ENCODE data around the gene D2HGDH. TPM values are rescaled to one million over a fixed set of nuclear protein-coding genes. Genes with fewer than 3 reads are reported as not detected.

D2HGDH gene
- total RNA-seq, 2 experiments from 2014 or later = 26.4 to 33.0 TPM

- ChIA-PET POLR2A (interaction anchor here (0.6 to 2.3 kb wide), 8 partner anchors 16 to 105 kb away, joined by 3 to 17 read pairs (median 6); partner anchors contain the start of gene D2HGDH), CTCF (interaction anchor here (0.7 to 2.3 kb wide), 7 partner anchors 10 to 548 kb away, joined by 3 to 13 read pairs (median 5); partner anchors contain the start of gene ING5)
These were observed 28.0 kb downstream of the D2HGDH start for GRCh38 chr2:241762321-241762932.

- POLR2A ChIA-PET = interaction anchor here (0.6 to 2.3 kb wide), 9 partner anchors 22 to 105 kb away, joined by 3 to 17 read pairs (median 4); partner anchors contain the start of genes D2HGDH and ING5
- CTCF ChIA-PET = interaction anchor here (0.7 to 2.3 kb wide), 8 partner anchors 10 to 116 kb away, joined by 3 to 13 read pairs (median 4); partner anchors contain the start of gene ING5
These were observed 28.5 kb downstream of the D2HGDH start for GRCh38 chr2:241762933-241763369.

GRCh38 chr2:241763551-241764274 is 29.3 kb downstream of the D2HGDH start:
- CTCF ChIA-PET = interaction anchor here (0.7 to 2.3 kb wide), 8 partner anchors 9 to 115 kb away, joined by 3 to 13 read pairs (median 4); partner anchors contain the start of gene ING5
- POLR2A ChIA-PET = interaction anchor here (0.6 to 2.3 kb wide), 10 partner anchors 23 to 104 kb away, joined by 3 to 17 read pairs (median 3); partner anchors contain the start of genes D2HGDH and ING5

- ChIA-PET CTCF (interaction anchor here (0.6 to 0.9 kb wide), 3 partner anchors 24 to 72 kb away, joined by 3 read pairs; no protein-coding TSS in a partner anchor), POLR2A (interaction anchor here (0.9 to 1.2 kb wide), 3 partner anchors 24 to 81 kb away, joined by 3 read pairs; no protein-coding TSS in a partner anchor)
These were observed 30.1 kb downstream of the D2HGDH start for GRCh38 chr2:241764275-241765241.

- POLR2A ChIA-PET = no interaction called here
- CTCF ChIA-PET = no interaction called here
These were observed 33.2 kb downstream of the D2HGDH start for GRCh38 chr2:241767464-241768250.

- ChIA-PET CTCF (no interaction called here), POLR2A (no interaction called here)
These were observed 33.9 kb downstream of the D2HGDH start for GRCh38 chr2:241768251-241768711.

- ChIA-PET CTCF (no interaction called here), POLR2A (no interaction called here)
These were observed 34.4 kb downstream of the D2HGDH start for GRCh38 chr2:241768850-241769249.

- CTCF ChIA-PET = no interaction called here
- POLR2A ChIA-PET = no interaction called here
These were observed 35.4 kb downstream of the D2HGDH start for GRCh38 chr2:241769819-241770184.

- ChIA-PET POLR2A (interaction anchor here (0.9 kb wide), 1 partner anchor 33 kb away, joined by 3 read pairs; no protein-coding TSS in a partner anchor), CTCF (interaction anchor here (0.5 kb wide), 1 partner anchor 639 kb away, joined by 3 read pairs; no protein-coding TSS in a partner anchor)
These were observed 35.9 kb downstream of the D2HGDH start for GRCh38 chr2:241770185-241770935.

- CTCF ChIA-PET = interaction anchor here (0.5 kb wide), 1 partner anchor 639 kb away, joined by 3 read pairs; no protein-coding TSS in a partner anchor
- POLR2A ChIA-PET = interaction anchor here (0.9 kb wide), 1 partner anchor 33 kb away, joined by 3 read pairs; no protein-coding TSS in a partner anchor
These were observed 36.5 kb downstream of the D2HGDH start for GRCh38 chr2:241770936-241771285.

- ChIA-PET CTCF (interaction anchor here (1.4 kb wide), 1 partner anchor 107 kb away, joined by 4 read pairs; no protein-coding TSS in a partner anchor), POLR2A (interaction anchor here (0.9 kb wide), 1 partner anchor 32 kb away, joined by 3 read pairs; no protein-coding TSS in a partner anchor)
These were observed 37.0 kb downstream of the D2HGDH start for GRCh38 chr2:241771286-241772062.

GRCh38 chr2:241772063-241772499 is 37.7 kb downstream of the D2HGDH start:
- ChIA-PET POLR2A (no interaction called here), CTCF (interaction anchor here (1.4 to 1.7 kb wide), 2 partner anchors 9 to 106 kb away, joined by 4 to 5 read pairs; no protein-coding TSS in a partner anchor)

- ChIA-PET CTCF (interaction anchor here (0.6 to 1.7 kb wide), 3 partner anchors 11 to 425 kb away, joined by 3 to 5 read pairs (median 4); no protein-coding TSS in a partner anchor), POLR2A (no interaction called here)
These were observed 39.3 kb downstream of the D2HGDH start for GRCh38 chr2:241773511-241774418.

GRCh38 chr2:241774419-241775222 is 40.2 kb downstream of the D2HGDH start:
- ChIA-PET POLR2A (no interaction called here), CTCF (interaction anchor here (1.0 kb wide), 1 partner anchor 96 kb away, joined by 3 read pairs; no protein-coding TSS in a partner anchor)
